HG03521 (cell line): ENCODE data around the gene BCL2L12.
A peak's percentile ranks its signal among the peaks of the same experiment; 100 is the strongest.

Source experiments
- ATAC-seq: cut with Tn5 transposase; IDR thresholded peaks from one replicate; pipeline ENCODE4 v1.9.1; 2021; ENCODE audit warnings: mild to moderate bottlenecking, moderate library complexity; ENCODE audit not compliant: unreplicated experiment

The BCL2L12 gene

DNA sequence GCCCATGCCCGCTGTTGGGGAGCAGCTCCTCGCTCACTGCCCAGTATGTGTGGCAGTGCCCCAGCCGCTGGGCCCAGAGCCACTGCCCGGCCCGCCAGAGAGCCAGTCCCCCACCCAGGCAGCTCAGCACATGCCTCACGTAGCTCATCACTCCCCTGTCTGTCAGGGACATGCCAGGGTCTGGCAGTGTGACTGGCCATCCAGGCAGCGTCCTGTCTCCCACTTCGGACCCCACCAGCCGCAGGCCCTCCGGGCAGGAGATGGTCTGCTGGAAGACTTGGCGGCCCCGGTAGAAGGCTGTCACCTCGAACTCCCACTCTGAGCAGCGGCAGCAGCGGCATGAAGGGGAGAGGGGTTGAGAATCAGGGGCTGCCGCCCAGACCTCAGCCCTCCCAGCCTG lies 3.7 kb upstream of the BCL2L12 start:
- ATAC-seq = no peak

DNA sequence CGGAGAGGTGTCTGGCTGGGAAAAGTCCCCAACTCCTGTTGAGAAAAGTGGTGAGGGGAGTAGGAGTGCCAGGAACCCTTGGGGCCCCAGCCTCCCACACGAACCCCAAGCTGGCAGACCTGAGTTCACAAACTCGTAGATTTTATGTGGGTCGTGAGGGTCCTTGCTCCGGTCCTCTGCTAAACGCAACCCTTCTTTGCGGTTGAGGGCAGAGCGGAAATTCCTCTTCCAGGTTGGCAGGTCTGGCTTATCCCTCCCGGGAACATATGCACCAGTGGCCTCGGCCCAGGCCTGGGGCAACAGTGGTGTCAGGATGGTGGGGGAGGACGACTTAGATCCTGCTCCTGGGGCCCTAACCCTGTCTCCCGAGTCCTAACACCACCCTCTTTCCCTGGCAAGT lies 2.5 kb upstream of the BCL2L12 start:
- ATAC-seq = no peak

DNA sequence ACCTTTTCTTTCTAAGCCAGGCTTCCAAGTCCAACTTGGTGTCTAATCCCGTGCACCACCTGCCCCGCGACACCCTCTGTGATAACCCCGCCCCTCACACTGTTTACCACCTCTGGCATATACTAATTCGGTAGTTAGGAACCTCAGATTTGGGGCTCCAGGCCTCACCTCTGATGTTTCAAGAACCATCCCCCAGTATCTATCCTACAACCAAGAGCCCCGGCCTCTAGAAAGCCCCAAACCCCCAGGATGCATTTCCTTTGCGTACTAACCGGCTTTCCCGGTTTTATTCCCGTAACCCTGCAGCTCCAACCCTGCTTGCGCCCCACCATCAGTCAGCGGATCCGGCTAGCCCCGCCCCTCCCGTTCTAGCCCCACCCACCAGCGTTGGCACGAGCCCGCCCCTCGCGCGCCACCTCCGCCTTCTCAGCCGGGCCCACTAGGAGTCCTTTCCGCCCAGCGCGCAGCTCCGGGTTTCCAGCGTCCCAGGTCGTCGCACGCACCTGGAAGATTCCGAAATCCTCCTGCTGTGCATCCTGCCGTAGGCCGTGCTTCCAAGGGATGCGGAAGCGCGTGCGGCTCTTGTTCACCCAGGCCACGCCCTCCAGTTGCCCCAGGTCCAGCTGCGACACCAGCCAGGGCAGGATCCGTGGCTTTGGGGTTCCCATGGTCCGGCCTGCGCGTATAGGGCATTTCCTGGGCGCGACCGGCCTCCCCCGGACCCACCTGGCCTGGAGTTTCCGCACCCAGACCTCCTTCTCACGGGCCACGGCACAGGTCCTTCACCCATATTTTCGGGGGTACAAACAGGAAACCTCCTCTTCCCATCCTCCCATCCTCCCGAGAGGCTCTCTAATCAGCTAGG lies 1.3 kb upstream of the BCL2L12 start:
- ATAC-seq = no peak

DNA sequence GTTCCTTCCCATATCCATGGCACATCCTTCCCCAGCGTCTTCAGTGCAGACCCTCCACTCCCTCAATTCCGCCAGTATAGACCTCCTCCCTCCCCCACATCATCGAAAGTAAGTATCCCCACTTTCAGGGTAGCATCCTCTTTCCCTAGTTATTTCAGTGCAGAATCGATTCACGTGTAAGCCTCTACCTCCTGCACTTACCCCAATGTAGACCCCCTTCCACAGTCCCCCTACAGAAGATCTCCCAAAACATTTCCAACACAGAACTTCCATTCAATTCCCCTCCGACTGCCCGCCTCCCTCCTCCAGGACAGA lies 740 bp upstream of the BCL2L12 start:
- no peak for ATAC-seq

DNA sequence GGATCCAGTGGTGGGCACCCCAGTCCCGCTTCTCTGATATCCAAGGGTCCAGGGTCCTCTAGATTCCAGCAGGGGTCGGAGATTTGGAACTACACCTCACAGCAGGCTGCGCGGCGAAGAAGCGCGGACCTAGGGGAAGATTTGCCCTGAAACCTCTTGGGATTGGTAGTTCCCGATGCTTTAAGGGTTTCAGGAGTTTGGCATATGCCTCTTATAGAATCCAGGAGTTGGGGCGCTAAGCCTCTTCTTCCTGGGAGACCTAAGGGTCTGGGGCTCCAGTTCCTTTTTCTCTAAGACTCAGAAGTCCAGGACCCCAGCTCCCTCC lies 349 bp downstream of the BCL2L12 start:
- ATAC-seq = no peak

DNA sequence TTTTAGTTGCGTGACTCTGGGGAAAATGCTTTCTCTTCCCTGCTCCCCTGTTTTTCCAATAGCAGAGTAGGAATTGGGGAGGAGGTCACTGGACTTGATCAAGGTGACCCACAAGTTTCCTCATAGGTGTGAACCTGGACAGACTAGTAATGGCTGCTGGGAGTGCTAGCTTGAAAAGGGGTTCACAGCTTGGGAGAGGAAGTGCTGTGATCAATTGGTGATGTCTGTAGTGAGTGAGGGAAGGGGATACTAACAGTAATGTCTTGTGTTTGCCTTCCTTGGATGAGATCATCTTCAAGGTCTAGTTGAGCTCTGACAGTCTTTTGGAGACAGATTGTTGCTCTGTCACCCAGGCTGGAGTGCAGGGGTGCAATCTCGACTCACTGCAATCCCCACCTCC lies 1.7 kb downstream of the BCL2L12 start:
- ATAC-seq = no peak

DNA sequence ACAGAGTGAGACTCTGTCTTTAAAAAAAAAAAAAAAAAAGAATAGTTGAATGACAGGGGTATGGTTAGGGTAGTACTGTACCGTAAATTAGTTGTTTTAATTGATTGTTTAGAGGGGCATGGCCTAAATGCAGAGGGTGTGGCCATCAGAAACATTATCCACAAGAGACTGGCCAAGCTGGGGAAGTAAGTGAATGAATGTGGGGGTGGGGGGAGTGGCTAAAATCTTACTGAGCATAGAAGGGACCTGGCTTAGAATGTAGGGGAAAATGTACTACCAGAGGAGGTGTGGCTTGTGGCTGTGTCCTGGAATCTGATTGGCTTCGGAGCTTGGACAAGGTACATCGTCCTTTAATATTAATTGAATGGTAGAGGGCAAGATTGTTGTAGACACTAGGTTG lies 3.8 kb downstream of the BCL2L12 start:
- ATAC-seq = no peak

DNA sequence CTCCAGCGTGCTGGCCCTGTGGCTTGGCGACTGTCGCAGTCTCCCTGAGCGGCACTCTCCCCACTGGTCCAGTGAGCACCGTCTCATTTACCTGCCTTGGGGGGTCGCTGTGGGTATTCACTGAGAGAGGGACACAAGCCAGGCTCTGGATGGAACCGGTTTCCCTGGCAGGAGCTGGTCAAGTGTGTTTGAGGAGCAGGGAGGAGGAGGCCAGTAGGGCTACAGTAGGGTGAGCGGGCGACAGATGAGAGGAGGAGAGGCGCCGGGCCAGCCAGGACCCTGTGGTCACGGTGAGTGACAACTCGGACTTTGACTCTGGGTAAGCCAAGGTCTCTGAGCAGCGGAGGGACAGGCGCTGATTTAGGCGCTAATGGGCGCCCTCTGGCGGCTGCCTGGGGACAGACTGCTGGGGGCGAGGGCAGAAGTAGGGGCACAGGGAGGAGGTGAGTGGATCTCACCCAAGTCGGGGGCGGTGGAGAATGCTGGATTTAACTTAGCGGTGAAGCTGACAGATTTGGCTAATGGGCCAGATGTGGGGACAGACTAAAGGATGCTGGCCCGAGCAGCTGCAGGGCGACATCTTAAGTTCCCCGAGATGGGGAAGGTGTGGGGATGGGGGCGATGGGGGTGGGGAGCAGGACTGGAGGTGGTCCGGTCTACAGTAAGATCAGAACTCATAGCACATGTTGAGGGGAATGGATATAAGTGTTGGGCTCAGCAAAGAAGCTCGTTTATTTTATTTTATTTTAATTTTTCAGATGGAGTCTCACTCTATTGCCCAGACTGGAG lies 6.6 kb downstream of the BCL2L12 start:
- ATAC-seq = no peak

DNA sequence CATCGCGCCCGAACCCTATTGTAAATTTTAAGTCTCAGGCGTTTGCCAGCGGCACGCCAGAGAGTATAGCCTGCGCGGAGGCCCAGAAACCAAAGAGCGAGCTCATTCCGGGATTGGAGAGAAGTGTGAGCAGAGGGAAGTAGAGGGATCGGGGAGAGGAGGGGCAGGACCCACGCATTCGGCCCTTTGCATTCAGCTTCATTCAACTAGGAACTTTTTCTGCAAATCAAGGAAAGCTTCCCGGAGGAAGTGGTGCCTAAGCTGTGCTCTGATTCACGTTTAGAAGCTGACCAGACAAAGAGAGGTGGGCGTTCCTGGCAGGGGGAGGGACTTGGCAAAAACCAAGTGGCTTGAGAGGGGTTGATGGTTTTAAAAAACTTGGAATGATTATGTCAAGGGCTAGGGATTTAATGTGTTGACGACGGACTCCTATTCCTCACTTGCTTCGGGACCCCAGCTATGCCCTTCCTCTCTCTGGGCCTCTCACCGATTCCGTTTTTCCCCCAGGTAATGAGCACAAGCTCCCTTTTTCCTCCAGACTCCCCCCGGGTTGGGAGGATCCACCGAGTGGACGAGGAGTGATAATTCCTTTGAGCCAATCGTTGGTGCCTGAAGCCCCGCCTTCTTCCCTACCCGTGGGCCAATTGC lies 10.5 kb downstream of the BCL2L12 start:
- peak; percentile 14 for ATAC-seq

DNA sequence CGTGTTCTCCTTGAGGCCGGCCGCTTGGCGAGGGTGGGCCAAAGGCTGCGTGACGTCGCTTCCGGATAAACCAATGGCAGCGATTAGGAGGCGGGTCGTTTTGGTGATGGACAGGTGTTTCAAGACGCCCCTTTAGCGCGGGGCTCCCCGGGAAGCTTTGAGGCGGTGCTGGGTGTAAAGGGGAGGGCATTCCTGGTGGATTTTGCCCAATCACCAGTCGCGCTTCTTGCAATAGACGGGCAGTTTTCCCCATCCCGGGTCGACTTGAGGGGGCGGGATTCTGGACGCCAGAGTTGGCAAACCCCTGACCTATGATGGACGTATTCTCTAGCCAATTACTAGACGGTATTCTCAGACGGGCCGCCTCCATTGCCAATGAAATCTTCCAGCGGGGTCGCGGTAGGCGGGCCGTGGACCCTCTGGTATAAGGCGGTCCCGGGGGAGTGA lies 11.1 kb downstream of the BCL2L12 start:
- peak; percentile 65 for ATAC-seq

DNA sequence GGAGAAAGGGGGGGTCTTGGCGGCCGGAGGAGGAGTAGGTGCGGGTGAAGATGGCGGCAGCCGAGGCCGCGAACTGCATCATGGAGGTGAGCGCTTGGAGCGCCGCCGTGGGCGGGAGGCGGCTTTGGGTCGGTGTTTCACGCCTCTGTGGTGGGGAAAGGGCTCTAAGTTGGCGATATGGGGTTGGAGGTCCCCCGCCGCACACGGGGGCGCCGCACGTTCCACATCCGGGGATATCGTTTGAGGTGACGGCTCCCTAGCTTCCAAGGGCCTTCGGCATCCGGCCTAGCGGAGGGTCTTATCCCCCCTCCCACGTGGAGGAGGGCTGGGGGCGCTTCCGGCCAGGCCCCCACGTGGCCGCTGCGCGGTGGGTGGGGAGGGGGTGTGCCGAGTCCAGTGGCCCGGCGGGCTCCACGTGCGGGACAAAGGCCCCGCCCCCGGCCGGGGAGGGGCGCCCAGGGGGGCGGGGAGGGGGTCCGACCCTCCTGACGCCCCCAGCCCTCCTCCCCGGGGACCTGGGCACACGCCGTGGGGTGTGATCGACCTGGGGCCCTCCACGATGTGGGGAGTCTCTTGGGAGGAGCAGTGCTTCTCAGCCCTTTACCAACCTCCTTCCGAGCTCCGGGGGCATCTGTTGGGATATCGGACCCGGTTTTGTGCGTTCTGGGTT lies 11.6 kb downstream of the BCL2L12 start, which contains the start of gene PRMT1:
PRMT1 (plus strand) TSS at position 41 of the 670 bp plus-strand sequence; CDS start at position 51, 10 bp downstream.
- ATAC-seq = peak; percentile 11

DNA sequence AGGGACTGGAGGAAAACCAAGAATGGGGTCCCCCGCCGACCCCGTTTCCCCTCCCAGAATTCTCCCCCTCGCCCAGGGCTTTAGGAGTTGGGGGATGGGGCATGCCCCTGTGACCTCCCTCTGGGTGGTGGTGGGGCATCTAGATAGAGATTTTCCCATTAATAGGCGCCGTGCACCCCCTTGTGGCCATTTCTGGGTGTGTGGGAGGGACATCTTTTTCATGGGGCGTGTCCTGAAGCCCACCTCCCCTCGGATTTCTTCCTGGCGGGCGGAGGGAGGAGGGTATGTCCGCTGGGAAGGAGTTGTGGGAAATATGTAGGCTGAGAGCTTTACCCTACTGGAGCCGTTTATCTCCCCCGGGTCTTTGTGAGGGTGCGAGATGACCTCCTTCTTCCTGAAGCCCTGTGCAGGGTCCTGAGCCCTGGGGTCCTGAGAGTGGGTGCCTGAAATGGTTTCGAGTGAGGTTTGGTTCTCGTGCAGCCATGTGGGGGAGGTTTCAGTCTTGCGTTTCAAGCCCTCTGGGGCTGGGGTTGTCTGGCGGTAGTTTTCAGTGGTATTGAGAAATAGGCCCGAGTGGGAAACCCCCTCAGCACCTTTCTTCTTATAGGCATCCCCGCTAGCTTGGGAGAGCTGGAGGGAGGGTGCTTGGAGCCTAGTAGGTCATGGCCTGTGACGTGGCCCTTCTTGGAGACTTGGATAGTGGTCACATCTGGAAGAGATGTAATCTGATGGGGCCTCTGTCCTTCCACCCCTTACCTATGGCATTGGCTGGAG lies 12.4 kb downstream of the BCL2L12 start:
- no peak for ATAC-seq

DNA sequence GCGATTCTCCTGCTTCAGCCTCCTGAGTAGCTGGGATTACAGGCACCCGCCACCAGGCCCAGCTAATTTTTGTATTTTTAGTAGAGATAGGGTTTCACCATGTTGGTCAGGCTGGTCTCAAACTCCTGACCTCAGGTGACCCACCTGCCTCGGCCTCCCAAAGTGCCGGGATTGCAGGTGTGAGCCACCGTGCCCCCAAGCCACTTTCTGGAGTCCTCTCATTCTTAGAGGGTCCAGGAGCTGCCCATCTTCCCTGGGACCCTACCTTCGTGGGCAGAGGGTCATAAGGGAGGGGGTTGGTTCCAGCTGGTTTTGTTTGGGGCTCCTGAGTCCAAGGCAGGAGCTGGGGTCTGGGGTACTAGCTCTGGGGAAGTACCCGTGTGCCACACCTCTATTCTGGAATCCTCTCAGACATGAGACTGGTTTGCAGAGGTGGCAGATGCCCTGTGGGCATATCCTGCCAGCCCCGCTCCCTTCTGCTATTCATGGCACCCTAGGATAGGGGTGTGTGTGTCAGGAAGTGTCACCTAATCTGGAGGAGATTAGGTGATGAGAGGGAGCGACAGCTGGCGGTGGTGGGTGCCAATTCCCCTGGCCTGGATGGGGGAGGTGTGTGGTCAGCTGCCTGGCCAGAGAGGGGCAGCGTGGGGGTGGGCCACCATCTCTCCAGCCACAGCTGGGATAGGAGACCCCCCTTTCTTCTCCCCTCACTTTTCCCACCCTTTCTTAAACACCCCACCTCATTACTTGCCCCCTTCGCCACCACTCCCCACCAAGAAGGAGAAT lies 13.4 kb downstream of the BCL2L12 start:
- no peak for ATAC-seq

DNA sequence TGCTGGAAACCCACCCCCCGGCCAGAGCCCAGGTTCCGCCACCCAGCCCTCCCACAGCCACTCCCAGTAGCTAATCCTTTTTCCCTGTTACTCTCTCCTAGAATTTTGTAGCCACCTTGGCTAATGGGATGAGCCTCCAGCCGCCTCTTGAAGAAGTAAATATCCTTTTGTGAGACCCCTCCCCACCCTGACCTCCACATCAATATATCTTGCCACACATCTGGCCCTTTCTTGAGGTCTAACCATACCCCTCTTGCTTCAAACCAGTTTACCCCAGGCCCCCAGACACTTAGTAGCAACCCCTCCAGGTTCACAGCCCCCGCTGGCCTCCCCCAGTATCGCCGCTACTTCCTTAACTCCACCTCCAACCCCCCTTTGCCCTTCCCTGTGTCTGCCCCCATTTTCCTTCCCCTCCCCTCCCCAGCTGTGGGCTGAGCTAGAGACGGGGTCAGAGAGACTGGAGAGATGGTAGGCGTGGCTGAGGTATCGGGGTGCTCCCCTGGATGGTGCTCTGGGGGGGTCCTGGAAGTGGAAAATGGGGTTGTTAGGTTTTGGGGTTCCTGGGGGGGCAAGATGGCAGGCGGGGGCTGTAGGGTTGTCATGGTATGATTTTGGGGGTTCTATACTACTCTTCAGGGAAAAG lies 14.2 kb downstream of the BCL2L12 start:
- no peak for ATAC-seq

DNA sequence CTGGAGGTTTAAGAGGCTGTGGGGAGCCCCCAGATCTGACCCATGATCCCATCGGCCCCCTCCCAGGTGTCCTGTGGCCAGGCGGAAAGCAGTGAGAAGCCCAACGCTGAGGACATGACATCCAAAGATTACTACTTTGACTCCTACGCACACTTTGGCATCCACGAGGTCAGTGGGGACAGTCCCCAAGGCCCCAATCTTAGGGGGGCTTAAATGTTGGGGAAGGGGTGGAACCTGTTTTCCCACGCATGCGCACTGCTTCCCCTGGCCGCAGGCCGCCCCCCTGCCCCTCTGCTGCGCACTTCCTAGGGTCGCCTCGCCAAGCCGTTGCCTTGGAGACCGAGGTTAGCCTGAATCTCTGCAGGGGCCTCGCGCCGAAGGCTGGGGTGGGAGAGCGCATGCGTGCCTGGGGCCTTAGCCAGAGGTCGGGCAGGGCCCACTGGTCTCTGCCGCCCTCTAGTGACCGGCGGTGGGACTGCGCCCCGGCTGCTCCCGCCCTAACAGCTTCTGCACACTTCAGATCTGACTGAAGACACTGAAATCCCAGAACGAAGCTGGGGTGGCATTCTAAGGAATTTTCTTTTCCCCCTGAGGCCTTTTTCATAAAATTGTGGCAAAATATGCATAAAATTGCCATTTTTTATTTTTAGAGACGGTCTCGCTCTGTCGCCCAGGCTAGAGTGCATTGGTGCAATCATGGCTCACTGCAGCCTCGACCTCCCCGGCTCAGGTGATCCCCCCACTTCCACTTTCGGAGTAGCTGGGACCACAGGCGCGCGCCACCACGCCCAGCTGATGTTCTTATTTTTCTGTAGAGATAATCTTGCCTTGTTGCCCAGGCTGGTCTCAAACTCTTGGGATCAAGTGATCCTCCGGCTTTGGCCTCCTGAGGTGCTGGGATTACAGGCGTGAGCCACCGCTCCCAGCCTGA lies 15.0 kb downstream of the BCL2L12 start:
- ATAC-seq = no peak

DNA sequence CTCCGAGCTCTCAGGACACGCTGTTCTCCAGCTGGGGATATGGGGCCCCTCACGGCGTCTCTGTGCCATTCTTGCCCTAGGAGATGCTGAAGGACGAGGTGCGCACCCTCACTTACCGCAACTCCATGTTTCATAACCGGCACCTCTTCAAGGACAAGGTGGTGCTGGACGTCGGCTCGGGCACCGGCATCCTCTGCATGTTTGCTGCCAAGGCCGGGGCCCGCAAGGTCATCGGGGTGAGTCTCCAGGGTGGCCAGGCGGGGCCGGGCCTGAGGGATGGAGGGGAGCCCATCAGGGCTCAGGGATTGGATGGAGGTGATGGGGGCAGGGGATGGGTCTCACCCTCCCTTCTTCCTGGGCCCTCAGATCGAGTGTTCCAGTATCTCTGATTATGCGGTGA lies 16.1 kb downstream of the BCL2L12 start:
- ATAC-seq = no peak

DNA sequence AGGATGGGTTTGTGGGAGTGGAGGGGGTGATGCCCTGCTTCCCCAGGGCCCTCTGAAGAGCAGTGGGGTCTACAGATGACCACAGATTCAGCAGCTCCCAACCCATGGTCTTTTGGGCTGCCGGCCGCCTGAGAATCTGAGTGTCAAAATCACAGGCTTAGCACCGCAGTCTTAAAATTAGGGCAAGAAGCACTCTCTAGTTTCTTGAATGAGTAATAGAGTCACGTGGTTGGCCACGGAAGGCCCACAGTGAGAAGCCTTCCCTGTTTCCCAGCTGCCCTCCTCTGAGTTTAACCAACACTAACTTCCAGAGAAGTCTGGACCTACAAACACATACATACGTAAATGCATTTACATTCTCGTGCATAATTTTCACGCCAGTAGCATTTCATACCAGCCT lies 16.5 kb downstream of the BCL2L12 start:
- no peak for ATAC-seq

DNA sequence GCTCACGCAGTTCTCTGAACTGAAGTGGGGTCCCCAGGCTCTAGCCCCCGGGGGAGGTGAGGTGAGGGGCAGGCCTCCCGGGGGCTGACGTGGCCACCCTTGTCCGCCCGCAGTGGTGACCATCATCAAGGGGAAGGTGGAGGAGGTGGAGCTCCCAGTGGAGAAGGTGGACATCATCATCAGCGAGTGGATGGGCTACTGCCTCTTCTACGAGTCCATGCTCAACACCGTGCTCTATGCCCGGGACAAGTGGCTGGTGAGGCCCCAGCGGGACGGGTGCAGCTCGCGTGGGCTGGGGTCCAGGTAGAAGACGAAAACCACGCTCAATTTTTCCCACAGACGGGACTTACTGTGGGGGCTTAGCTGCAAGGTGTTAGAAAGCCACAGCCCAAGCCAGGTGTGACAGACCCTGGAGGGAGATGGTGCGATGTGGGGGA lies 18.1 kb downstream of the BCL2L12 start:
- no peak for ATAC-seq
